Uterus (tissue), 2 donors: ENCODE results near the gene ANO6.

Source experiments
- POLR2A ChIP-seq, 2 donors: fragments of 450-650 bp; IDR thresholded peaks; one replicate each; pipeline ENCODE4 v1.6.1; 2016; ENCODE audit warnings: antibody characterized with exemption in 2 of 2, mild to moderate bottlenecking in 1 of 2, moderate library complexity in 1 of 2
- TF ChIP-seq, protein P1 (sequence below), 4 experiments: fragments of 200-600 bp in 2 of 4; fragments of 450-650 bp in 2 of 4; sonication (generic) in 2 of 4; IDR thresholded peaks; one replicate each; pipeline ENCODE4 v1.5.1; 2016 to 2019; ENCODE audit warnings: antibody characterized with exemption in 4 of 4, mild to moderate bottlenecking in 2 of 4, moderate library complexity in 1 of 4

- TF ChIP-seq, protein P1, sequence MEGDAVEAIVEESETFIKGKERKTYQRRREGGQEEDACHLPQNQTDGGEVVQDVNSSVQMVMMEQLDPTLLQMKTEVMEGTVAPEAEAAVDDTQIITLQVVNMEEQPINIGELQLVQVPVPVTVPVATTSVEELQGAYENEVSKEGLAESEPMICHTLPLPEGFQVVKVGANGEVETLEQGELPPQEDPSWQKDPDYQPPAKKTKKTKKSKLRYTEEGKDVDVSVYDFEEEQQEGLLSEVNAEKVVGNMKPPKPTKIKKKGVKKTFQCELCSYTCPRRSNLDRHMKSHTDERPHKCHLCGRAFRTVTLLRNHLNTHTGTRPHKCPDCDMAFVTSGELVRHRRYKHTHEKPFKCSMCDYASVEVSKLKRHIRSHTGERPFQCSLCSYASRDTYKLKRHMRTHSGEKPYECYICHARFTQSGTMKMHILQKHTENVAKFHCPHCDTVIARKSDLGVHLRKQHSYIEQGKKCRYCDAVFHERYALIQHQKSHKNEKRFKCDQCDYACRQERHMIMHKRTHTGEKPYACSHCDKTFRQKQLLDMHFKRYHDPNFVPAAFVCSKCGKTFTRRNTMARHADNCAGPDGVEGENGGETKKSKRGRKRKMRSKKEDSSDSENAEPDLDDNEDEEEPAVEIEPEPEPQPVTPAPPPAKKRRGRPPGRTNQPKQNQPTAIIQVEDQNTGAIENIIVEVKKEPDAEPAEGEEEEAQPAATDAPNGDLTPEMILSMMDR (IDR thresholded peaks at IDR 0.05), result no peak
- TF ChIP-seq POLR2A (IDR thresholded peaks at IDR 0.05), result no peak
These were observed 70.7 kb downstream of the ANO6 start for GRCh38 chr12:45286621-45287020.
